Panc1 (cell line): ENCODE data around the gene OTULINL.

ENCODE experiments used
- CTCF ChIP-seq: fragments of 450-650 bp; IDR thresholded peaks from 2 replicates; pipeline ENCODE4 v1.5.1; 2017; ENCODE audit warnings: mild to moderate bottlenecking
- POLR2AphosphoS5 ChIP-seq: IDR thresholded peaks from 2 replicates; pipeline ENCODE4 v1.6.1; 2012; ENCODE audit warnings: mild to moderate bottlenecking, low read depth, low read length, moderate library complexity

- TF ChIP-seq CTCF, result no peak
- TF ChIP-seq POLR2AphosphoS5, result no peak
Observed at GRCh38 chr5:14582797-14583137, 1.2 kb downstream of the OTULINL start.
